Gastrocnemius medialis (tissue), 4 donors: ENCODE data around the gene PSMC1. TPM values are rescaled to one million over a fixed set of nuclear protein-coding genes. Genes with fewer than 3 reads are reported as not detected.

Experiments
- ATAC-seq, 2 donors: fragments of 150-250 bp; one replicate each; pipeline ENCODE4 v1.9.1; 2016
- DNase-seq, 2 donors: peaks; one replicate each; pipeline ENCODE4 v3.0.0-alpha.2; 2019
- H3K27ac ChIP-seq, 4 donors: fragments of 200-600 bp; sonication (generic); 1 replicate in 1 of 4; 2 replicates in 3 of 4; pipeline ENCODE4 v1.5.1; 2016 to 2018; ENCODE audit warnings: mild to moderate bottlenecking in 2 of 4, moderate library complexity in 1 of 4
- H3K27me3 ChIP-seq, 3 donors: fragments of 200-600 bp; sonication (generic) in 2 of 3; 1 replicate in 1 of 3; 2 replicates in 2 of 3; pipeline versions ENCODE4 v1.5.1 to v1.6.0; 2016 to 2019; ENCODE audit warnings: mild to moderate bottlenecking in 1 of 3, moderate library complexity in 1 of 3
- H3K36me3 ChIP-seq, 2 donors: fragments of 200-600 bp; sonication (generic) in 1 of 2; one replicate each; pipeline ENCODE4 v1.5.1; 2017 to 2018
- H3K4me1 ChIP-seq, 2 donors: fragments of 200-600 bp; sonication (generic) in 1 of 2; one replicate each; pipeline ENCODE4 v1.5.1; 2016 to 2017; ENCODE audit warnings: mild to moderate bottlenecking in 2 of 2
- H3K4me3 ChIP-seq, 4 donors: fragments of 200-600 bp; sonication (generic) in 3 of 4; 1 replicate in 1 of 4; 2 replicates in 3 of 4; pipeline ENCODE4 v1.5.1; 2016 to 2019; ENCODE audit warnings: mild to moderate bottlenecking in 2 of 4
- H3K9me3 ChIP-seq, 3 donors: fragments of 200-600 bp; sonication (generic) in 2 of 3; 1 replicate in 1 of 3; 2 replicates in 2 of 3; pipeline ENCODE4 v1.5.1; 2016 to 2019
- POLR2A ChIP-seq, 2 donors: fragments of 450-650 bp; IDR thresholded peaks; one replicate each; pipeline ENCODE4 v1.6.1; 2017; ENCODE audit warnings: antibody characterized with exemption in 2 of 2, mild to moderate bottlenecking in 2 of 2, moderate library complexity in 2 of 2
- in situ Hi-C, 4 donors: fragments of 200-750 bp; cut with MboI; loops; one replicate each; pipeline versions ENCODE4 v1.15.0 to v1.8.0; 2017; ENCODE audit warnings: low sequenced_read_pairs in 4 of 4
- intact Hi-C: fragments of 100-400 bp; cut with DNase I; formaldehyde crosslinking; loops from one replicate; pipeline ENCODE4 v1.15.1; 2023; ENCODE audit warnings: low total_unique reads
- total RNA-seq, 4 donors: library from RNA; depleted of rRNA; stranded (reverse); fragments of >200 nt; gene quantifications; one replicate each; pipeline versions ENCODE4 v1.1.0 to v1.2.3, GENCODE V29; 2016
- TF ChIP-seq, protein P1 (sequence below), 5 experiments: fragments of 450-650 bp in 3 of 5; fragments of 200-600 bp in 2 of 5; sonication (generic) in 2 of 5; IDR thresholded peaks in 4 of 5; conservative IDR thresholded peaks in 1 of 5; 1 replicate in 4 of 5; 2 replicates in 1 of 5; pipeline ENCODE4 v1.5.1; 2016 to 2019; ENCODE audit warnings: antibody characterized with exemption in 5 of 5, mild to moderate bottlenecking in 3 of 5, moderate library complexity in 3 of 5

The PSMC1 gene
- total RNA-seq, 4 donors from 2014 or later, result 374 to 642 (median 528) TPM

DNA sequence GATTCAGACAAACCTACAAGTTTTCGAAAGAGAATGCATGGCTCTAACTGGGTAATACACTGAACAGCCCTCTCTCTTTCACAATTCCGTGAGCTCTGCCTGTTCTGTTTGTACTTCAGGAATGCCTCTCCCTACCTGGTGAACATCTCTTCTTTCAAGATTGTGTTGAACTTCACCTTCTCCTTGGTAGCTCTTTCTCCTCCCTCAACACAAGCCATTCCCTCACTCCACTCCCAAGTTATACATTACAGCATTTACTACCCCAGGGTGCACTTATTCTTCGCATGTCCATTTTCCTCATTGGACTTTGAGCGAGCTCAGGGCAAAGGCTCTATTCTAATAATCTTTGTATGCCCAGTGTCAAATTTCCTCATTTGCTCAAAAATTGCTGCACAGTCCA, 47.1 kb downstream of the PSMC1 start:
- in situ Hi-C loops (loop anchor here (5.0 to 25.0 kb wide), 5 partner anchors 94 to 461 kb away; partner anchors contain the start of gene CALM1 (in 1 of the 4)), intact Hi-C loops (loop anchor here (5.0 kb wide), 3 partner anchors 79 to 524 kb away; no protein-coding TSS in a partner anchor)
- Histone ChIP-seq H3K27ac (peak overlapping the region in 2 of 4 donors; percentile 79 to 88), H3K27me3 (no peaks in the 10 kb centered on the region), H3K4me1 (peaks cover 30 to 32% of the 10 kb centered on the region in 2 donors), H3K9me3 (no peaks in the 10 kb centered on the region), H3K4me3 (no peak overlapping the region), H3K36me3 (peaks cover 0 to 27% of the 10 kb centered on the region in 2 donors)
- ATAC-seq, result no peak
- TF ChIP-seq, protein P1, sequence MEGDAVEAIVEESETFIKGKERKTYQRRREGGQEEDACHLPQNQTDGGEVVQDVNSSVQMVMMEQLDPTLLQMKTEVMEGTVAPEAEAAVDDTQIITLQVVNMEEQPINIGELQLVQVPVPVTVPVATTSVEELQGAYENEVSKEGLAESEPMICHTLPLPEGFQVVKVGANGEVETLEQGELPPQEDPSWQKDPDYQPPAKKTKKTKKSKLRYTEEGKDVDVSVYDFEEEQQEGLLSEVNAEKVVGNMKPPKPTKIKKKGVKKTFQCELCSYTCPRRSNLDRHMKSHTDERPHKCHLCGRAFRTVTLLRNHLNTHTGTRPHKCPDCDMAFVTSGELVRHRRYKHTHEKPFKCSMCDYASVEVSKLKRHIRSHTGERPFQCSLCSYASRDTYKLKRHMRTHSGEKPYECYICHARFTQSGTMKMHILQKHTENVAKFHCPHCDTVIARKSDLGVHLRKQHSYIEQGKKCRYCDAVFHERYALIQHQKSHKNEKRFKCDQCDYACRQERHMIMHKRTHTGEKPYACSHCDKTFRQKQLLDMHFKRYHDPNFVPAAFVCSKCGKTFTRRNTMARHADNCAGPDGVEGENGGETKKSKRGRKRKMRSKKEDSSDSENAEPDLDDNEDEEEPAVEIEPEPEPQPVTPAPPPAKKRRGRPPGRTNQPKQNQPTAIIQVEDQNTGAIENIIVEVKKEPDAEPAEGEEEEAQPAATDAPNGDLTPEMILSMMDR (IDR thresholded peaks at IDR 0.05 in 4 of 5, conservative IDR thresholded peaks at IDR 0.05 in 1 of 5), result no peak
- TF ChIP-seq POLR2A (IDR thresholded peaks at IDR 0.05), result no peak
- no peak for DNase-seq

DNA sequence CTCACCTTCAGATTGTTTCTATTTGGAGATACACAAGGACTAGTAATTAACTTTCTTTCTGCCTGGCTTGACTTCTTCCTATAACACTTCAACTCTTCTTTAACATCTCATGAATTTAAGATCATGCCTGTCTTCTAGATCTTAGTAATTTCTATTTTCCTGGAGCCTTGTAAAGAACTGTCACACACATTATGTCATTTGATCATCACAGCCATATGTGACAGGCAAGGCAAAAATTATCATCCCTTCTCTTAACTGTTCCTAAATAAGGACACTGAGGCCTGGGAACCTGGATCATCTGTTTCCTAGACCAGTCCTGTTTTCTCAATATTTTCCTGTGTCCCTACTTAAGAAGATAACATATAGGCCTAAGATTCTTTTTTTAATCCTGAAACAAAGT, 48.1 kb downstream of the PSMC1 start:
- no peak for DNase-seq
- no peaks in the 10 kb centered on the region for H3K27me3 ChIP-seq
- intact Hi-C loops, result loop anchor here (5.0 kb wide), 3 partner anchors 78 to 523 kb away; no protein-coding TSS in a partner anchor
- peaks cover 0 to 37% of the 10 kb centered on the region in 2 donors for H3K36me3 ChIP-seq
- peaks cover 25 to 26% of the 10 kb centered on the region in 2 donors for H3K4me1 ChIP-seq
- in situ Hi-C loops, result loop anchor here (5.0 to 25.0 kb wide), 5 partner anchors 93 to 460 kb away; partner anchors contain the start of gene CALM1 (in 1 of the 4)
- H3K9me3 ChIP-seq, result no peaks in the 10 kb centered on the region
- TF ChIP-seq, protein P1 (IDR thresholded peaks at IDR 0.05 in 4 of 5, conservative IDR thresholded peaks at IDR 0.05 in 1 of 5), result no peak
- no peak for TF ChIP-seq POLR2A (IDR thresholded peaks at IDR 0.05)
- H3K27ac ChIP-seq, result no peak overlapping the region
- ATAC-seq, result no peak
- H3K4me3 ChIP-seq, result no peak overlapping the region

DNA sequence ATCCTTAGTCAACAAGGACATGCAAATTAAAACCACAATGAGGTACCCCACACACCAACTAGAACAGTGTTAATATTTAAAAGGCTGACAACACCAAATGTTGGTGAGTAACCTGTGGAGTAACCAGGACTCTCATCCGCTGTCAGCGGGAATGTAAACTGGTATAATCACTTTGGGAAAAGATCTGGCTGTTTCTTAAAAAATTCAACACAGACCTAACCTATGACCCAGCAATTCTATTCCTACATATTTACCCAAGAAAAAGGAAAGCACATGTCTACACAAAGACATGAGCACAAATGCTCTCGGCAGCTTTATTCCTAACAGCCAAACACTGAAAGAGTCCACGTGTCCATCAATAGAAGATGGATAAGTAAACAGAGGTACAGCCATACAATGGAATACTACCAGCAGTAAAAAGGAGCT, 48.8 kb downstream of the PSMC1 start:
- Histone ChIP-seq H3K27me3 (no peaks in the 10 kb centered on the region), H3K27ac (no peak overlapping the region), H3K4me3 (no peak overlapping the region), H3K36me3 (peaks cover 0 to 44% of the 10 kb centered on the region in 2 donors), H3K9me3 (no peaks in the 10 kb centered on the region), H3K4me1 (peaks cover 18 to 20% of the 10 kb centered on the region in 2 donors)
- ATAC-seq (no peak), DNase-seq (no peak)
- no peak for TF ChIP-seq POLR2A (IDR thresholded peaks at IDR 0.05)
- TF ChIP-seq, protein P1 (IDR thresholded peaks at IDR 0.05 in 4 of 5, conservative IDR thresholded peaks at IDR 0.05 in 1 of 5), result no peak
- in situ Hi-C loops (loop anchor here in 3 of 4 donors (10.0 to 25.0 kb wide), 3 partner anchors 407 to 460 kb away; no protein-coding TSS in a partner anchor), intact Hi-C loops (no loop called here)

DNA sequence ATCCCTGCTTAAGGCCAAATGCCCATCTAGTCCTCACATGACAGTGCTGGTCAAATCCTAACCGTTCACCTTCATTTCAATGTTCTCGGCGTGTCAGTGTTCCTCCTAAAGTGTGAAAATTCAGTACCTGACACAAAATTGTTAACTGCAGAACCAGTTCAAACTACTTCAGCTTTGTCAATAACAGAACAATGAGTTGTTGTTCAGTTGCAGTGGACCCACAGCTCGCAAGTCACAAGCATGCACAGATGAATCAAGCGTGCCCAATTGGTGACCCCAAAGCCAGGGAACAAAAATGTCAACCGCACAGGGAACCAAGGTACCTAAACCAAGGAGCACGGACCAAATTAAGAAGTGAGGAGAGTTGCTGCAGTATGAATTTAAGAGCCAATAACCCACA, 52.2 kb downstream of the PSMC1 start:
- in situ Hi-C loops, result loop anchor here in 3 of 4 donors (10.0 to 25.0 kb wide), 3 partner anchors 404 to 456 kb away; no protein-coding TSS in a partner anchor
- Histone ChIP-seq H3K9me3 (no peaks in the 10 kb centered on the region), H3K27me3 (no peaks in the 10 kb centered on the region), H3K36me3 (peaks cover 4 to 61% of the 10 kb centered on the region in 2 donors), H3K4me1 (peaks cover 0 to 4% of the 10 kb centered on the region in 2 donors), H3K4me3 (no peak overlapping the region), H3K27ac (no peak overlapping the region)
- intact Hi-C loops, result no loop called here
- no peak for DNase-seq
- ATAC-seq, result no peak
- no peak for TF ChIP-seq POLR2A (IDR thresholded peaks at IDR 0.05)
- TF ChIP-seq, protein P1 (IDR thresholded peaks at IDR 0.05 in 4 of 5, conservative IDR thresholded peaks at IDR 0.05 in 1 of 5), result no peak
